Breast epithelium (tissue), 3 donors: ENCODE results near the gene ALK.

Experiments
- POLR2A ChIP-seq: fragments of 450-650 bp; IDR thresholded peaks from one replicate; pipeline ENCODE4 v1.6.1; 2016; ENCODE audit warnings: antibody characterized with exemption, mild to moderate bottlenecking, moderate library complexity
- TF ChIP-seq, protein P1 (sequence below), 3 donors: fragments of 450-650 bp; IDR thresholded peaks; one replicate each; pipeline ENCODE4 v1.5.1; 2016 to 2017; ENCODE audit warnings: antibody characterized with exemption in 3 of 3, mild to moderate bottlenecking in 3 of 3, moderate library complexity in 3 of 3

DNA sequence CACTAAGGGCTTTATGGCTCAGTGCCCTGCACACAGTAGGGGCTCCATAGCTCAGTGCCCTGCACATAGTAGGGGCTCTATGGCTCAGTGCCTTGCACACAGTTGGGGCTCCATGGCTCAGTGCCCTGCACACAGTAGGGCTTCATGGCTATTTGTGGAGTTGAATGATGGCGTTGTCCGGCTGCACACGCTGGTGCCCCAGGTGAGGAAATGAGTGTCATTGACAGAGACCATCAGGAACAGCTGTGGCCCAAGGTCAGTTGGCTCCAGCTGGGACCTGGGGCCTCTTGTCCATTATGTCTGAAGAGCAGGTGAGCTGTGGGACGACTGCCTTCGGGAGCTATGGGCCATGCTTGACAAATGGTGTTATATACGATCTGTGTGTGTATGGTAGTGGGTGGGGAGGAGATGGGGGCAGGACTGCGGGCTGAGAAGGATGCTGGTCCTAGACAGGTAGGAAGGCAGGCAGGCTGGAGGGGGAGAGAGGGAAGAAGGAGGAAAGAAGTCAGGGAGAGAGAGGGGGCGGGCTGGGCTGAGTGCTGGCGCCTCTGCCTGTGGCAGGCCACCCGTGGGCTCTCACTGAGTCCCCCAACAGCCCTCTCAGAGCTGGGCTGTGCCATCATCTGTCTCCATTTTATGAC, 675.5 kb downstream of the ALK start:
- TF ChIP-seq POLR2A, result no peak
- TF ChIP-seq, protein P1, sequence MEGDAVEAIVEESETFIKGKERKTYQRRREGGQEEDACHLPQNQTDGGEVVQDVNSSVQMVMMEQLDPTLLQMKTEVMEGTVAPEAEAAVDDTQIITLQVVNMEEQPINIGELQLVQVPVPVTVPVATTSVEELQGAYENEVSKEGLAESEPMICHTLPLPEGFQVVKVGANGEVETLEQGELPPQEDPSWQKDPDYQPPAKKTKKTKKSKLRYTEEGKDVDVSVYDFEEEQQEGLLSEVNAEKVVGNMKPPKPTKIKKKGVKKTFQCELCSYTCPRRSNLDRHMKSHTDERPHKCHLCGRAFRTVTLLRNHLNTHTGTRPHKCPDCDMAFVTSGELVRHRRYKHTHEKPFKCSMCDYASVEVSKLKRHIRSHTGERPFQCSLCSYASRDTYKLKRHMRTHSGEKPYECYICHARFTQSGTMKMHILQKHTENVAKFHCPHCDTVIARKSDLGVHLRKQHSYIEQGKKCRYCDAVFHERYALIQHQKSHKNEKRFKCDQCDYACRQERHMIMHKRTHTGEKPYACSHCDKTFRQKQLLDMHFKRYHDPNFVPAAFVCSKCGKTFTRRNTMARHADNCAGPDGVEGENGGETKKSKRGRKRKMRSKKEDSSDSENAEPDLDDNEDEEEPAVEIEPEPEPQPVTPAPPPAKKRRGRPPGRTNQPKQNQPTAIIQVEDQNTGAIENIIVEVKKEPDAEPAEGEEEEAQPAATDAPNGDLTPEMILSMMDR (IDR thresholded peaks at IDR 0.05), result no peak
